ENCODE results near the gene TENM3.

TENM3 gene

DNA sequence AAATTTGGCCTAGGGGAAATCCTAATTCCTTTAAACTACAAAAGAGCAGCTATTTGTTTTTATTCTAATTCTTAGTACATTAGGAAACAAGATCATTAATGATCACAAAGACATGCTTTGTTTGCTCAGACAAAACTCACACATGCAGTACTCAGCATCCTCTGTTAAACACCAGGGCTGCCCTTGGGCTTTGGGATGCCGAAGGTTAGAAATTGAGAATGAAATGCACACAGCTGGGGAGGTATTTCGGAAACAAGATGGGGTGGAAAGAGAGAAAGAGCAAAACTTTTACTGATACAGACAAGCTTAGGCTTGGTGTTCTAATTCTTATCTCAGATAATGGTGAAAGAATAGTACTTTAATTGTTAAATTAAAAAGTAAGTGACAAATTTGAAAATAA is 451.3 kb downstream of the TENM3 start:
- Histone ChIP-seq H3K4me3 (ENCODE audit: low read depth, low read length) (no peak overlapping the region), H2AFZ (ENCODE audit: low read length, unreplicated experiment) (no peak overlapping the region), H3K79me2 (ENCODE audit: control insufficient read depth, insufficient read depth, low read length, unreplicated experiment) (no peaks in the 10 kb centered on the region), H3K27me3 (ENCODE audit: insufficient read depth, low read length) (no peaks in the 10 kb centered on the region), H3K36me3 (ENCODE audit: insufficient read depth, low read length) (no peaks in the 10 kb centered on the region), H3K27ac (ENCODE audit: low read depth, low read length) (no peak overlapping the region), H3K4me1 (ENCODE audit: control insufficient read depth, insufficient read depth, low read length, unreplicated experiment) (no peaks in the 10 kb centered on the region)

- Histone ChIP-seq H3K27ac (ENCODE audit: low read depth, low read length) (no peak overlapping the region), H3K36me3 (ENCODE audit: insufficient read depth, low read length) (no peaks in the 10 kb centered on the region), H2AFZ (ENCODE audit: low read length, unreplicated experiment) (no peak overlapping the region), H3K4me1 (ENCODE audit: control insufficient read depth, insufficient read depth, low read length, unreplicated experiment) (no peaks in the 10 kb centered on the region), H3K79me2 (ENCODE audit: control insufficient read depth, insufficient read depth, low read length, unreplicated experiment) (no peaks in the 10 kb centered on the region), H3K4me3 (ENCODE audit: low read depth, low read length) (no peak overlapping the region), H3K27me3 (ENCODE audit: insufficient read depth, low read length) (no peaks in the 10 kb centered on the region)
These were observed 451.8 kb downstream of the TENM3 start for GRCh38 chr4:182695009-182695408.

DNA sequence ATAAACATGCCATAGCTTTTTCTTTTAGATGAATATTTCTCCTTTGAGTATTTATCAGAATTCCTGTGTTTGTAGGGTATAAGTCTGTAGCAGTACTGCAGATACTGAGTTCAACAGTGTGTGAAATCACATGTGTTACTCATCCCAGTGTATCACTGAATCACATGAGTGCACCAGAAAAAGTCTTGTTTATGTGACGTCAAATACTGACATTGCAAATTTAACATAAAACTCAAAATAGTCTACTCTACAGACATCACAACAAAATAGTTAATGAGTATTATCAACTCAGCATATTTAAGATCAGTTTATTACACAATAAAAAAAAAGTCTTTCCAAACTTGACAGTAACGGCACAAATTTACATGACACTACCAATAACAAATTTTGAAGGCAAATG is 452.6 kb downstream of the TENM3 start:
- no peaks in the 10 kb centered on the region for H3K27me3 ChIP-seq (ENCODE audit: insufficient read depth, low read length)
- H3K4me1 ChIP-seq (ENCODE audit: control insufficient read depth, insufficient read depth, low read length, unreplicated experiment): no peaks in the 10 kb centered on the region
- H3K79me2 ChIP-seq (ENCODE audit: control insufficient read depth, insufficient read depth, low read length, unreplicated experiment): no peaks in the 10 kb centered on the region
- no peak overlapping the region for H2AFZ ChIP-seq (ENCODE audit: low read length, unreplicated experiment)
- H3K27ac ChIP-seq (ENCODE audit: low read depth, low read length): no peak overlapping the region
- H3K4me3 ChIP-seq (ENCODE audit: low read depth, low read length): no peak overlapping the region
- H3K36me3 ChIP-seq (ENCODE audit: insufficient read depth, low read length): no peaks in the 10 kb centered on the region

- no peak overlapping the region for H2AFZ ChIP-seq (ENCODE audit: low read length, unreplicated experiment)
- no peaks in the 10 kb centered on the region for H3K4me1 ChIP-seq (ENCODE audit: control insufficient read depth, insufficient read depth, low read length, unreplicated experiment)
- no peaks in the 10 kb centered on the region for H3K27me3 ChIP-seq (ENCODE audit: insufficient read depth, low read length)
- no peaks in the 10 kb centered on the region for H3K36me3 ChIP-seq (ENCODE audit: insufficient read depth, low read length)
- no peaks in the 10 kb centered on the region for H3K79me2 ChIP-seq (ENCODE audit: control insufficient read depth, insufficient read depth, low read length, unreplicated experiment)
- no peak overlapping the region for H3K4me3 ChIP-seq (ENCODE audit: low read depth, low read length)
- no peak overlapping the region for H3K27ac ChIP-seq (ENCODE audit: low read depth, low read length)
These were observed 453.9 kb downstream of the TENM3 start for GRCh38 chr4:182697094-182697493.

GRCh38 chr4:182698212-182698611 is 455.0 kb downstream of the TENM3 start:
- H3K36me3 ChIP-seq (ENCODE audit: insufficient read depth, low read length): no peaks in the 10 kb centered on the region
- H3K27ac ChIP-seq (ENCODE audit: low read depth, low read length): no peak overlapping the region
- no peak overlapping the region for H3K4me3 ChIP-seq (ENCODE audit: low read depth, low read length)
- H3K79me2 ChIP-seq (ENCODE audit: control insufficient read depth, insufficient read depth, low read length, unreplicated experiment): no peaks in the 10 kb centered on the region
- no peaks in the 10 kb centered on the region for H3K4me1 ChIP-seq (ENCODE audit: control insufficient read depth, insufficient read depth, low read length, unreplicated experiment)
- H2AFZ ChIP-seq (ENCODE audit: low read length, unreplicated experiment): no peak overlapping the region
- no peaks in the 10 kb centered on the region for H3K27me3 ChIP-seq (ENCODE audit: insufficient read depth, low read length)

- Histone ChIP-seq H3K27me3 (ENCODE audit: insufficient read depth, low read length) (no peaks in the 10 kb centered on the region), H3K4me3 (ENCODE audit: low read depth, low read length) (no peak overlapping the region), H3K36me3 (ENCODE audit: insufficient read depth, low read length) (no peaks in the 10 kb centered on the region), H3K4me1 (ENCODE audit: control insufficient read depth, insufficient read depth, low read length, unreplicated experiment) (no peaks in the 10 kb centered on the region), H2AFZ (ENCODE audit: low read length, unreplicated experiment) (no peak overlapping the region), H3K27ac (ENCODE audit: low read depth, low read length) (no peak overlapping the region), H3K79me2 (ENCODE audit: control insufficient read depth, insufficient read depth, low read length, unreplicated experiment) (no peaks in the 10 kb centered on the region)
These were observed 456.0 kb downstream of the TENM3 start for GRCh38 chr4:182699201-182699600.

GRCh38 chr4:182699795-182700194 is 456.6 kb downstream of the TENM3 start:
- no peaks in the 10 kb centered on the region for H3K27me3 ChIP-seq (ENCODE audit: insufficient read depth, low read length)
- no peak overlapping the region for H3K4me3 ChIP-seq (ENCODE audit: low read depth, low read length)
- no peak overlapping the region for H3K27ac ChIP-seq (ENCODE audit: low read depth, low read length)
- H2AFZ ChIP-seq (ENCODE audit: low read length, unreplicated experiment): no peak overlapping the region
- H3K36me3 ChIP-seq (ENCODE audit: insufficient read depth, low read length): no peaks in the 10 kb centered on the region
- H3K79me2 ChIP-seq (ENCODE audit: control insufficient read depth, insufficient read depth, low read length, unreplicated experiment): no peaks in the 10 kb centered on the region
- H3K4me1 ChIP-seq (ENCODE audit: control insufficient read depth, insufficient read depth, low read length, unreplicated experiment): no peaks in the 10 kb centered on the region

DNA sequence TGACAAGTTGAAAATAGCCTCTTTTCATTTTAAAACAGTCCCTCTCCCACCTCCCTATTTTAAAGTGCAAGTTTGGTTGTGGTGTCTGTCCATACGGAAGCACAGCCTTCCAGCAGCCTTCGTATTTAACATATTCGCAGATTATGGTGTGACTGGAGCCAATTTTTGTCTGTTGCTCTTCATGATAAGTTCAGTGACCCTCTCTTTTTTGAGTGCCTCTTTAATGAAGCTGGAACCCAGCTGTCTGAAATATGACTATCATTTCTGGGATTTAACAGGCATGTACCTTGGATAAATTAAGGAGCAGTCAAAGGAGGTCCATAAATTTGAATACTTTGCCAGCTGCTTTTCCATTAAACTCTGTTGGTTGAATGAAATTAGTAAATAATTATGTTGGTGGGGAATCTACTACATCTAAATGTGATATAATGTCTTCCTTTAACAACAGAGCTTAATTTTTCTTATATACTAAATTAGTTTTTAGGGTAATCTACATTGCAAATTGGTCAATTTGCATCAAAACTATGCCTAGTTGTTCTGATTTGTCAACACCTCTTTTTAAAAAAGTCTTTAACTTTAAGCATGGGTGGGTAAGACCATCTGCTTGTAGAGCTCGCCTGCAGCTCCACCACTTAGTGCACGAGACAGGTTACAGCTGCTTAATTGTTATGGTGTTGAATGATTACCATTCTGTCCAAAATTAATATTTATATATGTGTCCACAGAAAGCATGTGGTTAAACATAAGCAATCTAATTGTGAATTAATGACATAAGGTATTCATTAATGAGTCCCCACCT is 457.4 kb downstream of the TENM3 start:
- no peaks in the 10 kb centered on the region for H3K79me2 ChIP-seq (ENCODE audit: control insufficient read depth, insufficient read depth, low read length, unreplicated experiment)
- no peak overlapping the region for H3K27ac ChIP-seq (ENCODE audit: low read depth, low read length)
- no peaks in the 10 kb centered on the region for H3K4me1 ChIP-seq (ENCODE audit: control insufficient read depth, insufficient read depth, low read length, unreplicated experiment)
- no peak overlapping the region for H3K4me3 ChIP-seq (ENCODE audit: low read depth, low read length)
- no peak overlapping the region for H2AFZ ChIP-seq (ENCODE audit: low read length, unreplicated experiment)
- H3K36me3 ChIP-seq (ENCODE audit: insufficient read depth, low read length): no peaks in the 10 kb centered on the region
- H3K27me3 ChIP-seq (ENCODE audit: insufficient read depth, low read length): no peaks in the 10 kb centered on the region

DNA sequence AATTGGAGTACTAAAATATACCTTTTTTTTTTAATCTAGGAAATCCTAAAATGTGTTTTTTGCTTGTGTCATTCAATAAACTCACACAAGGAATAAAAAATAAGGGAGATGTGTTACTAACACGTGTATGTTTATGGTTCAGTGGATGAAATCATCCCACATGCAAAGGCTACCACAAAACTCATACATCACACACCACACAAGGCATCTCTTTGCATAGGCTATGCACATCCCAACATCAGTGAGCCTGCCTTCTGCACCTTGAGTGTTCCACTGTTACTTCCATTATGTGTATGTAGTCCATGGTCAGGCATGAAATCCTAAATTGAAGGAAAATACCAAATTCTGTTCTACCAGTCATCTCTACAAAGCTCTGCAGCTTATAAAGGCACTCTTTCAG is 460.9 kb downstream of the TENM3 start:
- no peaks in the 10 kb centered on the region for H3K27me3 ChIP-seq (ENCODE audit: insufficient read depth, low read length)
- H2AFZ ChIP-seq (ENCODE audit: low read length, unreplicated experiment): no peak overlapping the region
- H3K27ac ChIP-seq (ENCODE audit: low read depth, low read length): no peak overlapping the region
- H3K79me2 ChIP-seq (ENCODE audit: control insufficient read depth, insufficient read depth, low read length, unreplicated experiment): no peaks in the 10 kb centered on the region
- no peak overlapping the region for H3K4me3 ChIP-seq (ENCODE audit: low read depth, low read length)
- no peaks in the 10 kb centered on the region for H3K4me1 ChIP-seq (ENCODE audit: control insufficient read depth, insufficient read depth, low read length, unreplicated experiment)
- no peaks in the 10 kb centered on the region for H3K36me3 ChIP-seq (ENCODE audit: insufficient read depth, low read length)

DNA sequence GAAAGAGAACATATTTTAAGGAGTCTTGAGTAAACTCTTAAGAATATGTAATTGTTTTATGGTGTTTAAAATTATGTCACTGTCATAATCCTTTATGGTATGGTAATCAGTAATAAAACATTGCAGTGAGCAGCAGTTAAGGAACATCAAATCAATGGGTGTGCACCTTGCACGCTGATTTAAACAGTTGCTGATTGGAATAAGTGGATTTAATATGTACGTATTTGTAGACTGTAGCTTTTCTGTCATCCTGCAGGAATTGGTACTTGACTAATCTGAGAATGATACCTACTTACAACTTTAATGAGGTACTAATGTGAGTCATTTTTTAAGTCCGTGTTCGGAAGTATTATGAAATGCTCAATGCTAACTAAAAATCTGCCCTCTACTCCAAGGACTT is 461.7 kb downstream of the TENM3 start:
- Histone ChIP-seq H3K4me3 (ENCODE audit: low read depth, low read length) (no peak overlapping the region), H2AFZ (ENCODE audit: low read length, unreplicated experiment) (no peak overlapping the region), H3K36me3 (ENCODE audit: insufficient read depth, low read length) (no peaks in the 10 kb centered on the region), H3K4me1 (ENCODE audit: control insufficient read depth, insufficient read depth, low read length, unreplicated experiment) (no peaks in the 10 kb centered on the region), H3K27ac (ENCODE audit: low read depth, low read length) (no peak overlapping the region), H3K27me3 (ENCODE audit: insufficient read depth, low read length) (no peaks in the 10 kb centered on the region), H3K79me2 (ENCODE audit: control insufficient read depth, insufficient read depth, low read length, unreplicated experiment) (no peaks in the 10 kb centered on the region)

DNA sequence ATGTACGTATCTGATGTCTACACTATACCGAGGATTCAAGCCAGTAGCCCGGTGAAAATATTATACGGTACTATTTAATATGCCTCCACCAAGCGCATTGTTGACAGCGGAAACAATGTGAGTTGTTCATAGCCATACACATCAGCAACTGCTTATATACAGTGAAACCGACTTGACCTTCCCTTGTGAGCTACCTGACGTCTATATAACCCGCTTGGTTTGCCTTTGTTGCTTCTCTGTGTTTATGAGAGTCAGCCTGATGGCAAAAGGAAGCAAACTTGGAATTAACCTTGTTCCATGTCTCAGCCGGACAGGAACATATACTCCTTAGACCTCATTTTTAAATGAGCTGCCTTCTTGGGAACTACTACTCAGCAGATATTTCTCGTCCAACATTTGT is 462.2 kb downstream of the TENM3 start:
- Histone ChIP-seq H3K27me3 (ENCODE audit: insufficient read depth, low read length) (no peaks in the 10 kb centered on the region), H3K79me2 (ENCODE audit: control insufficient read depth, insufficient read depth, low read length, unreplicated experiment) (no peaks in the 10 kb centered on the region), H3K4me3 (ENCODE audit: low read depth, low read length) (no peak overlapping the region), H2AFZ (ENCODE audit: low read length, unreplicated experiment) (no peak overlapping the region), H3K4me1 (ENCODE audit: control insufficient read depth, insufficient read depth, low read length, unreplicated experiment) (no peaks in the 10 kb centered on the region), H3K27ac (ENCODE audit: low read depth, low read length) (no peak overlapping the region), H3K36me3 (ENCODE audit: insufficient read depth, low read length) (no peaks in the 10 kb centered on the region)
